ENCODE measurements around the gene SVEP1. TPM values are rescaled to one million over a fixed set of nuclear protein-coding genes. Genes with fewer than 3 reads are reported as not detected.

SVEP1 gene
- total RNA-seq, 2 experiments from 2014 or later = not detected

DNA sequence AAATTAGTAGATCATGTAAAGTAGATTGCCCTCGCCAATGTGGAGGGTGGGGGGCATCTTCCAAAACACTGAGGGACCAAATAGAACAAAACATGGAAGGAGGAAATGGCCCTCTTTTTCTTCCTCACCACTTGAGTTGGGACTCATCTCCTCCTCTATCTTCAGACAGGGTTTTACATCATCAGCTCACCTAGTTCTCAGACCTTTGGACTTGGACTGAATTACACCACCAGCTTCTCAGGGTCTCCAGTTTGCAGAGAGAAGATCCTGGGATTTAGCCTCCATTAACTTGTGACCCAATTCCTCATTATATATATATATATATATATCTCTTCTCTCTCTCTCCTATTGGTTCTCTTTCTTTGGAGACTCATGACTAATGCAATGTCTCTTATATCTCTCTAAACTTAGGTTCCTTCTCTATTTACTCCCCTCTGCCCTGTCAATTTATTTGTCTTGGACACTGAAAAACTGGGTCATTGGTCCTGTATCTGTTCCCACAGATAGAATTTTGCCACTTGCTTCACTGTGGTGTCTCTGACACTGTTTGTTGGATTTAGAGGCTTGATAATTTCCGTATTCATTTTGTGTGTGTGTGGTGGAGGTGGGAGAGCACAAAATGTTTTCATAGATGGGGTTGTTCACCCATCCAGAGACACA is 187.6 kb downstream of the SVEP1 start:
- Histone ChIP-seq H2AFZ (ENCODE audit: low read length) (no peak overlapping the region), H3K27ac (ENCODE audit: low read depth, low read length, poor library complexity, severe bottlenecking) (no peak overlapping the region), H3K4me3 (ENCODE audit: low read depth, low read length, poor library complexity, severe bottlenecking) (no peak overlapping the region), H3K36me3 (ENCODE audit: insufficient read depth, low read length) (no peaks in the 10 kb centered on the region), H3K4me1 (ENCODE audit: insufficient read depth, low read length, poor library complexity, severe bottlenecking) (no peaks in the 10 kb centered on the region), H4K20me1 (ENCODE audit: insufficient read depth, low read length) (no peaks in the 10 kb centered on the region), H3K9me2 (ENCODE audit: insufficient read depth, low read length) (no peaks in the 10 kb centered on the region), H3K9me3 (ENCODE audit: low read length) (no peaks in the 10 kb centered on the region), H3K79me2 (ENCODE audit: insufficient read depth, low read depth, low read length) (no peaks in the 10 kb centered on the region), H3K4me2 (ENCODE audit: low read length) (no peak overlapping the region)
- intact Hi-C loops (cut with micrococcal nuclease; ENCODE audit: unreplicated experiment) = no loop called here
- POLR2A ChIA-PET = no interaction called here
- BruUV-seq (replicated peaks) = no TSS peak
- TF ChIP-seq EZH2phosphoT487 (IDR thresholded peaks at IDR 0.05; ENCODE audit: borderline replicate concordance, low read depth, low read length) = no peak
- TF ChIP-seq CTCF (conservative IDR thresholded peaks at IDR 0.05; ENCODE audit: low read length) = no peak
- CTCF ChIA-PET (ENCODE audit: unreplicated experiment) = no interaction called here
- DNase-seq (ENCODE audit: low spot score) = no peak

- H3K79me2 ChIP-seq (ENCODE audit: insufficient read depth, low read depth, low read length) = no peaks in the 10 kb centered on the region
- no peak for DNase-seq (ENCODE audit: low spot score)
- no peak overlapping the region for H3K4me3 ChIP-seq (ENCODE audit: low read depth, low read length, poor library complexity, severe bottlenecking)
- H3K27ac ChIP-seq (ENCODE audit: low read depth, low read length, poor library complexity, severe bottlenecking) = no peak overlapping the region
- no peaks in the 10 kb centered on the region for H3K36me3 ChIP-seq (ENCODE audit: insufficient read depth, low read length)
- ChIA-PET CTCF (ENCODE audit: unreplicated experiment) (no interaction called here), POLR2A (no interaction called here)
- no peaks in the 10 kb centered on the region for H4K20me1 ChIP-seq (ENCODE audit: insufficient read depth, low read length)
- no peaks in the 10 kb centered on the region for H3K9me2 ChIP-seq (ENCODE audit: insufficient read depth, low read length)
- intact Hi-C loops (cut with micrococcal nuclease; ENCODE audit: unreplicated experiment) = no loop called here
- H3K4me1 ChIP-seq (ENCODE audit: insufficient read depth, low read length, poor library complexity, severe bottlenecking) = no peaks in the 10 kb centered on the region
- no peak overlapping the region for H2AFZ ChIP-seq (ENCODE audit: low read length)
- no TSS peak for BruUV-seq (replicated peaks)
- H3K4me2 ChIP-seq (ENCODE audit: low read length) = no peak overlapping the region
- no peaks in the 10 kb centered on the region for H3K9me3 ChIP-seq (ENCODE audit: low read length)
- TF ChIP-seq EZH2phosphoT487 (IDR thresholded peaks at IDR 0.05; ENCODE audit: borderline replicate concordance, low read depth, low read length) (no peak), CTCF (conservative IDR thresholded peaks at IDR 0.05; ENCODE audit: low read length) (no peak)
Measured at GRCh38 chr9:110389148-110389750, 190.3 kb downstream of the SVEP1 start.

GRCh38 chr9:110383491-110383890 is 196.1 kb downstream of the SVEP1 start:
- no peak overlapping the region for H3K4me2 ChIP-seq (ENCODE audit: low read length)
- H3K9me2 ChIP-seq (ENCODE audit: insufficient read depth, low read length) = no peaks in the 10 kb centered on the region
- TF ChIP-seq CTCF (conservative IDR thresholded peaks at IDR 0.05; ENCODE audit: low read length) (no peak), EZH2phosphoT487 (IDR thresholded peaks at IDR 0.05; ENCODE audit: borderline replicate concordance, low read depth, low read length) (no peak)
- CTCF ChIA-PET (ENCODE audit: unreplicated experiment) = no interaction called here
- no peak for DNase-seq (ENCODE audit: low spot score)
- no peak overlapping the region for H3K4me3 ChIP-seq (ENCODE audit: low read depth, low read length, poor library complexity, severe bottlenecking)
- no peaks in the 10 kb centered on the region for H3K79me2 ChIP-seq (ENCODE audit: insufficient read depth, low read depth, low read length)
- no peaks in the 10 kb centered on the region for H4K20me1 ChIP-seq (ENCODE audit: insufficient read depth, low read length)
- H3K4me1 ChIP-seq (ENCODE audit: insufficient read depth, low read length, poor library complexity, severe bottlenecking) = no peaks in the 10 kb centered on the region
- intact Hi-C loops (cut with micrococcal nuclease; ENCODE audit: unreplicated experiment) = no loop called here
- H3K27ac ChIP-seq (ENCODE audit: low read depth, low read length, poor library complexity, severe bottlenecking) = no peak overlapping the region
- no TSS peak for BruUV-seq (replicated peaks)
- H2AFZ ChIP-seq (ENCODE audit: low read length) = no peak overlapping the region
- no peaks in the 10 kb centered on the region for H3K9me3 ChIP-seq (ENCODE audit: low read length)
- H3K36me3 ChIP-seq (ENCODE audit: insufficient read depth, low read length) = no peaks in the 10 kb centered on the region
- POLR2A ChIA-PET = no interaction called here
